Measurements from ENCODE around the gene FAR2. TPM values are rescaled to one million over a fixed set of nuclear protein-coding genes. Genes with fewer than 3 reads are reported as not detected.
"Not testable (repeated sequence)": the region's sequence is repeated elsewhere in the genome, so short reads cannot be mapped to it uniquely, and the experiment has no call there.

The FAR2 gene
- total and polyA plus RNA-seq, 3 donors from 2014 or later: 5.1 to 25.2 (median 5.8) TPM

GRCh38 chr12:29164477-29165393 lies 15.7 kb downstream of the FAR2 start:
- no peak for TF ChIP-seq CTCF (IDR thresholded peaks at IDR 0.05)
- TF ChIP-seq POLR2A (IDR thresholded peaks at IDR 0.05): no peak
- Histone ChIP-seq H3K27ac (no peak overlapping the region), H3K4me3 (no peak overlapping the region), H3K9me3 (no peaks in the 10 kb centered on the region), H3K4me1 (no peaks in the 10 kb centered on the region), H3K27me3 (no peaks in the 10 kb centered on the region), H3K36me3 (ENCODE audit: low read depth, missing control alignments) (no peaks in the 10 kb centered on the region)
- intact Hi-C loops (cut with DNase I; ENCODE audit: low total_unique reads): no loop called here
- DNase-seq: no peak
- 63 to 84% methylated on average over 7 of the region's 7 CpGs for WGBS, 2 donors

GRCh38 chr12:29167445-29167844 lies 18.4 kb downstream of the FAR2 start:
- H3K36me3 ChIP-seq (ENCODE audit: low read depth, missing control alignments): no peaks in the 10 kb centered on the region

GRCh38 chr12:29167988-29168387 lies 18.9 kb downstream of the FAR2 start:
- H3K4me1 ChIP-seq: no peaks in the 10 kb centered on the region
- no peak overlapping the region for H3K27ac ChIP-seq
- no peak for TF ChIP-seq CTCF (IDR thresholded peaks at IDR 0.05)
- TF ChIP-seq POLR2A (IDR thresholded peaks at IDR 0.05): no peak
- H3K27me3 ChIP-seq: no peaks in the 10 kb centered on the region
- H3K9me3 ChIP-seq: no peaks in the 10 kb centered on the region
- WGBS, 2 donors: 55 to 56% methylated on average over 6 of the region's 6 CpGs
- H3K36me3 ChIP-seq (ENCODE audit: low read depth, missing control alignments): no peaks in the 10 kb centered on the region
- no peak overlapping the region for H3K4me3 ChIP-seq
- intact Hi-C loops (cut with DNase I; ENCODE audit: low total_unique reads): no loop called here
- DNase-seq: no peak

More at GRCh38 chr12:29167445-29167844, 18.4 kb downstream of the FAR2 start:
- intact Hi-C loops (cut with DNase I; ENCODE audit: low total_unique reads): no loop called here
- Histone ChIP-seq H3K27me3 (no peaks in the 10 kb centered on the region), H3K4me3 (no peak overlapping the region), H3K4me1 (no peaks in the 10 kb centered on the region), H3K9me3 (no peaks in the 10 kb centered on the region), H3K27ac (no peak overlapping the region)
- 78 to 83% methylated on average over 4 of the region's 4 CpGs for WGBS, 2 donors
- TF ChIP-seq CTCF (IDR thresholded peaks at IDR 0.05): no peak
- no peak for DNase-seq

- H3K36me3 ChIP-seq (ENCODE audit: low read depth, missing control alignments); H3K27ac ChIP-seq: not testable (repeated sequence)
- 32 to 48% methylated on average over 2 of the region's 2 CpGs for WGBS, 2 donors
These were observed 20.9 kb downstream of the FAR2 start for GRCh38 chr12:29169978-29170377.

GRCh38 chr12:29170478-29171084 lies 21.5 kb downstream of the FAR2 start:
- H3K4me3 ChIP-seq; DNase-seq; H3K27me3 ChIP-seq; intact Hi-C loops (cut with DNase I; ENCODE audit: low total_unique reads); H3K27ac ChIP-seq; H3K9me3 ChIP-seq; H3K4me1 ChIP-seq; H3K36me3 ChIP-seq (ENCODE audit: low read depth, missing control alignments): not testable (repeated sequence)
- 67 to 94% methylated on average over 5 of the region's 5 CpGs for WGBS, 2 donors

More at GRCh38 chr12:29169978-29170377, 20.9 kb downstream of the FAR2 start:
- DNase-seq; H3K4me3 ChIP-seq; H3K4me1 ChIP-seq; intact Hi-C loops (cut with DNase I; ENCODE audit: low total_unique reads); H3K27me3 ChIP-seq; H3K9me3 ChIP-seq: not testable (repeated sequence)

All from testis (tissue), 3 donors.